Upper lobe of left lung (tissue), 6 donors: ENCODE data around the gene DNAJB4. TPM values are rescaled to one million over a fixed set of nuclear protein-coding genes. Genes with fewer than 3 reads are reported as not detected.

Source experiments
- ATAC-seq, 2 donors: fragments of 200-7000 bp; cut with Tn5 transposase; one replicate each; pipeline ENCODE4 v1.9.1; 2022; ENCODE audit warnings: mild to moderate bottlenecking in 2 of 2, moderate library complexity in 2 of 2; ENCODE audit not compliant: low FRiP score in 2 of 2
- DNase-seq, 2 donors: peaks; one replicate each; pipeline ENCODE4 v3.0.0-alpha.2; 2019 to 2020
- H3K27ac ChIP-seq, 4 donors: fragments of 200-600 bp; sonication (generic); one replicate each; pipeline ENCODE4 v1.5.1; 2016 to 2019
- H3K27me3 ChIP-seq, 4 donors: fragments of 200-600 bp; sonication (generic); one replicate each; pipeline ENCODE4 v1.5.1; 2017 to 2019
- H3K36me3 ChIP-seq, 4 donors: fragments of 200-600 bp; sonication (generic); one replicate each; pipeline ENCODE4 v1.5.1; 2016 to 2019
- H3K4me1 ChIP-seq, 4 donors: fragments of 200-600 bp; sonication (generic); one replicate each; pipeline ENCODE4 v1.5.1; 2018 to 2019
- H3K4me3 ChIP-seq, 4 donors: fragments of 200-600 bp; sonication (generic); one replicate each; pipeline ENCODE4 v1.5.1; 2017 to 2019; ENCODE audit warnings: mild to moderate bottlenecking in 2 of 4, moderate library complexity in 1 of 4
- H3K9me3 ChIP-seq, 4 donors: fragments of 200-600 bp; sonication (generic); one replicate each; pipeline ENCODE4 v1.5.1; 2018 to 2019
- CTCF ChIP-seq, 6 experiments: fragments of 450-650 bp in 4 of 6; fragments of 200-600 bp in 2 of 6; sonication (generic) in 2 of 6; IDR thresholded peaks; one replicate each; pipeline ENCODE4 v1.5.1; 2016 to 2019; ENCODE audit warnings: antibody characterized with exemption in 6 of 6
- EP300 ChIP-seq, 4 donors: sonication (generic); formaldehyde crosslinking; IDR thresholded peaks; one replicate each; pipeline ENCODE4 v1.5.1; 2017; ENCODE audit warnings: antibody characterized with exemption in 4 of 4, control low read depth in 2 of 4
- POLR2A ChIP-seq, 4 donors: fragments of 450-650 bp; IDR thresholded peaks; one replicate each; pipeline ENCODE4 v1.5.1; 2016 to 2017; ENCODE audit warnings: antibody characterized with exemption in 4 of 4, mild to moderate bottlenecking in 2 of 4
- POLR2AphosphoS5 ChIP-seq, 2 donors: sonication (generic); formaldehyde crosslinking; IDR thresholded peaks; one replicate each; pipeline ENCODE4 v1.5.1; 2017; ENCODE audit warnings: antibody characterized with exemption in 2 of 2
- WGBS, 2 donors: methylation state at CpG; one replicate each; pipeline ENCODE4 v1.1.5; 2017 to 2018; 5-methylcytosine and 5-hydroxymethylcytosine counted together
- total RNA-seq, 6 donors: library from RNA; depleted of rRNA in 4 of 6; stranded (reverse); fragments of >200 nt in 4 of 6; gene quantifications; one replicate each; pipeline versions ENCODE4 v1.1.0 to v1.2.1, GENCODE V29; 2016 to 2021
- donor health status: DM: no; HTN: no; CAD: no; lungs with moderate emphysema.
- donor health status: DM: no; HTN: yes; CAD: no; lungs with severe emphysema.

DNAJB4 gene
- total RNA-seq, 6 donors from 2014 or later = 20.0 to 49.5 (median 22.0) TPM

GRCh38 chr1:77961392-77961791, 43.3 kb upstream of the DNAJB4 start:
- Histone ChIP-seq H3K36me3 (peaks cover 75 to 100% (median 85%) of the 10 kb centered on the region in 4 donors), H3K27ac (no peak overlapping the region), H3K9me3 (no peaks in the 10 kb centered on the region), H3K27me3 (no peaks in the 10 kb centered on the region), H3K4me3 (no peak overlapping the region), H3K4me1 (peaks cover 0 to 4% (median 0%) of the 10 kb centered on the region in 4 donors)
- ATAC-seq (no peak), DNase-seq (no peak)
- 87 to 96% methylated on average over 2 of the region's 2 CpGs for WGBS, 2 donors
- TF ChIP-seq CTCF (IDR thresholded peaks at IDR 0.05) (no peak), EP300 (IDR thresholded peaks at IDR 0.05) (no peak), POLR2AphosphoS5 (IDR thresholded peaks at IDR 0.05) (no peak), POLR2A (IDR thresholded peaks at IDR 0.05) (no peak)

GRCh38 chr1:77966291-77966690, 38.4 kb upstream of the DNAJB4 start:
- no peak for TF ChIP-seq CTCF (IDR thresholded peaks at IDR 0.05)
- TF ChIP-seq EP300 (IDR thresholded peaks at IDR 0.05) = no peak
- TF ChIP-seq POLR2A (IDR thresholded peaks at IDR 0.05) = no peak
- TF ChIP-seq POLR2AphosphoS5 (IDR thresholded peaks at IDR 0.05) = no peak
- ATAC-seq (no peak), DNase-seq (no peak)
- no peak overlapping the region for H3K27ac ChIP-seq
- peaks cover 4 to 21% (median 7%) of the 10 kb centered on the region in 4 donors for H3K4me1 ChIP-seq
- 80 to 86% methylated on average over 3 of the region's 3 CpGs for WGBS, 2 donors
- H3K36me3 ChIP-seq = peaks cover 64 to 97% (median 77%) of the 10 kb centered on the region in 4 donors
- no peaks in the 10 kb centered on the region for H3K9me3 ChIP-seq
- H3K27me3 ChIP-seq = no peaks in the 10 kb centered on the region
- H3K4me3 ChIP-seq = no peak overlapping the region

- no peaks in the 10 kb centered on the region for H3K9me3 ChIP-seq
- no peak overlapping the region for H3K4me3 ChIP-seq
- peaks cover 30 to 62% (median 40%) of the 10 kb centered on the region in 4 donors for H3K36me3 ChIP-seq
- DNase-seq (no peak), ATAC-seq (no peak)
- TF ChIP-seq EP300 (IDR thresholded peaks at IDR 0.05) (no peak), POLR2AphosphoS5 (IDR thresholded peaks at IDR 0.05) (no peak), CTCF (IDR thresholded peaks at IDR 0.05) (no peak), POLR2A (IDR thresholded peaks at IDR 0.05) (no peak)
- H3K27ac ChIP-seq = no peak overlapping the region
- no peaks in the 10 kb centered on the region for H3K27me3 ChIP-seq
- 73 to 76% methylated on average over 1 of the region's 1 CpG for WGBS, 2 donors
- peaks cover 12 to 34% (median 28%) of the 10 kb centered on the region in 4 donors for H3K4me1 ChIP-seq
Measured at GRCh38 chr1:77970192-77970591, 34.5 kb upstream of the DNAJB4 start.

- WGBS, 2 donors = 72 to 80% methylated on average over 3 of the region's 3 CpGs
- H3K9me3 ChIP-seq = no peaks in the 10 kb centered on the region
- no peak overlapping the region for H3K4me3 ChIP-seq
- H3K36me3 ChIP-seq = peaks cover 13 to 43% (median 23%) of the 10 kb centered on the region in 4 donors
- TF ChIP-seq POLR2A (IDR thresholded peaks at IDR 0.05) = no peak
- no peak for TF ChIP-seq EP300 (IDR thresholded peaks at IDR 0.05)
- no peak for TF ChIP-seq CTCF (IDR thresholded peaks at IDR 0.05)
- TF ChIP-seq POLR2AphosphoS5 (IDR thresholded peaks at IDR 0.05) = no peak
- no peak overlapping the region for H3K27ac ChIP-seq
- DNase-seq (no peak), ATAC-seq (no peak)
- peaks cover 31 to 53% (median 45%) of the 10 kb centered on the region in 4 donors for H3K4me1 ChIP-seq
- H3K27me3 ChIP-seq = no peaks in the 10 kb centered on the region
Measured at GRCh38 chr1:77972080-77972479, 32.7 kb upstream of the DNAJB4 start.

- H3K27me3 ChIP-seq = no peaks in the 10 kb centered on the region
- H3K9me3 ChIP-seq = no peaks in the 10 kb centered on the region
- WGBS, 2 donors = 36 to 46% methylated on average over 4 of the region's 4 CpGs
- H3K4me3 ChIP-seq = peak overlapping the region in 1 of 4 donors; percentile 56
- peaks cover 40 to 52% (median 44%) of the 10 kb centered on the region in 4 donors for H3K4me1 ChIP-seq
- ATAC-seq (no peak), DNase-seq (no peak)
- H3K36me3 ChIP-seq = peaks cover 0 to 11% (median 1%) of the 10 kb centered on the region in 4 donors
- H3K27ac ChIP-seq = peak overlapping the region in 1 of 4 donors; percentile 24
- TF ChIP-seq CTCF (IDR thresholded peaks at IDR 0.05) = no peak
- TF ChIP-seq EP300 (IDR thresholded peaks at IDR 0.05) = no peak
- TF ChIP-seq POLR2AphosphoS5 (IDR thresholded peaks at IDR 0.05) = no peak
- TF ChIP-seq POLR2A (IDR thresholded peaks at IDR 0.05) = no peak
Measured at GRCh38 chr1:77975386-77975785, 29.4 kb upstream of the DNAJB4 start.
